Endothelial cell of umbilical vein (primary cell): ENCODE data around the gene CCDC30.

Experiments used
- EZH2 ChIP-seq: IDR thresholded peaks from 2 replicates; pipeline ENCODE4 v1.6.1; 2012; ENCODE audit warnings: borderline replicate concordance, low read depth, mild to moderate bottlenecking, moderate library complexity, low read length, inconsistent platforms; ENCODE audit not compliant: severe bottlenecking
- FOS ChIP-seq: IDR thresholded peaks from 2 replicates; pipeline ENCODE4 v1.6.1; 2011; ENCODE audit warnings: mild to moderate bottlenecking, low read length, moderate library complexity, borderline replicate concordance; ENCODE audit not compliant: insufficient read depth
- GATA2 ChIP-seq: IDR thresholded peaks from 2 replicates; pipeline ENCODE4 v1.7.0; 2011; ENCODE audit warnings: low read depth, mild to moderate bottlenecking, moderate library complexity, mixed read lengths, low read length; ENCODE audit not compliant: insufficient read length, insufficient read depth
- JUN ChIP-seq: IDR thresholded peaks from 2 replicates; pipeline ENCODE4 v1.6.1; 2011; ENCODE audit warnings: borderline replicate concordance, low read depth; ENCODE audit not compliant: insufficient read length, insufficient read depth
- MAX ChIP-seq: IDR thresholded peaks from 2 replicates; pipeline ENCODE4 v1.6.1; 2011; ENCODE audit not compliant: insufficient read depth, insufficient read length
- MYC ChIP-seq: IDR thresholded peaks from one replicate; pipeline ENCODE4 v1.6.1; 2011; ENCODE audit warnings: mild to moderate bottlenecking, low read depth, low read length
- POLR2A ChIP-seq: IDR thresholded peaks from 2 replicates; pipeline ENCODE4 v1.6.1; 2012; ENCODE audit warnings: low read depth, mild to moderate bottlenecking, control low read depth, low read length
- POLR2AphosphoS5 ChIP-seq: IDR thresholded peaks from 2 replicates; pipeline ENCODE4 v1.6.1; 2012; ENCODE audit warnings: low read depth, mild to moderate bottlenecking, control low read depth, low read length, moderate library complexity; ENCODE audit not compliant: insufficient read depth
- TF ChIP-seq, protein P1 (sequence below), 2 donors: IDR thresholded peaks; 1 replicate in 1 of 2; 2 replicates in 1 of 2; pipeline ENCODE4 v1.5.1; 2011; ENCODE audit warnings: low read length in 2 of 2, mild to moderate bottlenecking in 2 of 2, moderate library complexity in 2 of 2, control low read depth in 1 of 2, inconsistent platforms in 1 of 2, low read depth in 1 of 2; ENCODE audit not compliant: insufficient read depth in 1 of 2; ENCODE audit errors: extremely low read depth in 1 of 2

- TF ChIP-seq EZH2 (no peak), POLR2A (no peak), MAX (no peak), JUN (no peak), POLR2AphosphoS5 (no peak), MYC (no peak), GATA2 (no peak), FOS (no peak)
- TF ChIP-seq, protein P1, sequence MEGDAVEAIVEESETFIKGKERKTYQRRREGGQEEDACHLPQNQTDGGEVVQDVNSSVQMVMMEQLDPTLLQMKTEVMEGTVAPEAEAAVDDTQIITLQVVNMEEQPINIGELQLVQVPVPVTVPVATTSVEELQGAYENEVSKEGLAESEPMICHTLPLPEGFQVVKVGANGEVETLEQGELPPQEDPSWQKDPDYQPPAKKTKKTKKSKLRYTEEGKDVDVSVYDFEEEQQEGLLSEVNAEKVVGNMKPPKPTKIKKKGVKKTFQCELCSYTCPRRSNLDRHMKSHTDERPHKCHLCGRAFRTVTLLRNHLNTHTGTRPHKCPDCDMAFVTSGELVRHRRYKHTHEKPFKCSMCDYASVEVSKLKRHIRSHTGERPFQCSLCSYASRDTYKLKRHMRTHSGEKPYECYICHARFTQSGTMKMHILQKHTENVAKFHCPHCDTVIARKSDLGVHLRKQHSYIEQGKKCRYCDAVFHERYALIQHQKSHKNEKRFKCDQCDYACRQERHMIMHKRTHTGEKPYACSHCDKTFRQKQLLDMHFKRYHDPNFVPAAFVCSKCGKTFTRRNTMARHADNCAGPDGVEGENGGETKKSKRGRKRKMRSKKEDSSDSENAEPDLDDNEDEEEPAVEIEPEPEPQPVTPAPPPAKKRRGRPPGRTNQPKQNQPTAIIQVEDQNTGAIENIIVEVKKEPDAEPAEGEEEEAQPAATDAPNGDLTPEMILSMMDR (IDR thresholded peaks at IDR 0.05; ENCODE audit: extremely low read depth in 1 of 2, insufficient read depth in 1 of 2, low read depth in 1 of 2, low read length in 2 of 2): no peak
These were observed 8.7 kb upstream of the CCDC30 start for GRCh38 chr1:42454403-42454802.
